Neuronal stem cell (in vitro differentiated cells): ENCODE results near the gene PMIS2.

Source experiments
- DNase-seq: peaks from one replicate; pipeline ENCODE4 v3.0.0-alpha.2; 2013; ENCODE audit warnings: low spot score
- H2AFZ ChIP-seq: one replicate; pipeline ENCODE4 v1.6.1; 2013; ENCODE audit warnings: mild to moderate bottlenecking, low read length, inconsistent platforms
- H2AK5ac ChIP-seq: 2 replicates; pipeline ENCODE4 v1.6.1; 2013; ENCODE audit warnings: low read depth, mild to moderate bottlenecking, inconsistent platforms, low read length, moderate library complexity, mixed read lengths
- H2BK120ac ChIP-seq: 2 replicates; pipeline ENCODE4 v1.6.1; 2013; ENCODE audit warnings: low read depth, mild to moderate bottlenecking, inconsistent platforms, low read length, moderate library complexity, mixed read lengths
- H2BK12ac ChIP-seq: one replicate; pipeline ENCODE4 v1.6.1; 2013; ENCODE audit warnings: low read length, inconsistent platforms
- H2BK15ac ChIP-seq: 2 replicates; pipeline ENCODE4 v1.6.1; 2013; ENCODE audit warnings: mild to moderate bottlenecking, low read length, inconsistent platforms, mixed read lengths
- H2BK5ac ChIP-seq: one replicate; pipeline ENCODE4 v1.6.1; 2013; ENCODE audit warnings: inconsistent platforms, mild to moderate bottlenecking, low read length, moderate library complexity
- H3K14ac ChIP-seq: one replicate; pipeline ENCODE4 v1.6.1; 2013; ENCODE audit warnings: low read length, inconsistent platforms
- H3K18ac ChIP-seq: 2 replicates; pipeline ENCODE4 v1.6.1; 2013; ENCODE audit warnings: low read length, inconsistent platforms
- H3K23ac ChIP-seq: 2 replicates; pipeline ENCODE4 v1.6.1; 2013; ENCODE audit warnings: low read depth, mild to moderate bottlenecking, mixed read lengths, low read length, inconsistent platforms; ENCODE audit not compliant: poor library complexity
- H3K27ac ChIP-seq: replicated peaks from 3 replicates; pipeline ENCODE4 v1.5.1; 2013; ENCODE audit warnings: low read length, inconsistent platforms
- H3K27me3 ChIP-seq, 3 experiments: 2 replicates each; pipeline ENCODE4 v1.6.1; 2013; ENCODE audit warnings: low read length in 3 of 3, mild to moderate bottlenecking in 2 of 3, inconsistent platforms in 1 of 3, low read depth in 1 of 3, mixed read lengths in 1 of 3, moderate library complexity in 1 of 3; ENCODE audit not compliant: control insufficient read depth in 3 of 3, insufficient read depth in 3 of 3
- H3K36me3 ChIP-seq, 2 donors: replicated peaks in 1 of 2; 2 replicates each; pipeline ENCODE4 v1.6.1; 2013; ENCODE audit warnings: low read length in 2 of 2; ENCODE audit not compliant: control insufficient read depth in 2 of 2, insufficient read depth in 2 of 2
- H3K4ac ChIP-seq: 2 replicates; pipeline ENCODE4 v1.6.1; 2013; ENCODE audit warnings: inconsistent platforms, mild to moderate bottlenecking, low read length, moderate library complexity
- H3K4me1 ChIP-seq, 2 donors: 1 replicate in 1 of 2; 2 replicates in 1 of 2; pipeline ENCODE4 v1.6.1; 2013; ENCODE audit warnings: low read length in 2 of 2, low read depth in 1 of 2; ENCODE audit not compliant: control insufficient read depth in 2 of 2, insufficient read depth in 1 of 2
- H3K4me2 ChIP-seq: one replicate; pipeline ENCODE4 v1.6.1; 2013; ENCODE audit warnings: mild to moderate bottlenecking, low read length, inconsistent platforms; ENCODE audit not compliant: insufficient read depth, poor library complexity, severe bottlenecking
- H3K4me3 ChIP-seq, 2 donors: 2 replicates each; pipeline ENCODE4 v1.5.1; 2013; ENCODE audit warnings: low read length in 2 of 2, mild to moderate bottlenecking in 2 of 2, inconsistent platforms in 1 of 2, moderate library complexity in 1 of 2
- H3K79me1 ChIP-seq: one replicate; pipeline ENCODE4 v1.6.1; 2013; ENCODE audit warnings: low read depth, mild to moderate bottlenecking, inconsistent platforms, low read length, moderate library complexity
- H3K9ac ChIP-seq: one replicate; pipeline ENCODE4 v1.6.1; 2013; ENCODE audit warnings: mild to moderate bottlenecking, low read depth, low read length, inconsistent platforms; ENCODE audit not compliant: poor library complexity
- H3K9me3 ChIP-seq, 2 donors: replicated peaks in 1 of 2; 2 replicates each; pipeline versions ENCODE3 to v1.6.1; 2013; ENCODE audit warnings: low read length in 2 of 2, mild to moderate bottlenecking in 2 of 2, inconsistent platforms in 1 of 2, low read depth in 1 of 2, mixed read lengths in 1 of 2, moderate library complexity in 1 of 2; ENCODE audit not compliant: control insufficient read depth in 2 of 2, insufficient read depth in 1 of 2
- H4K8ac ChIP-seq: one replicate; pipeline ENCODE4 v1.6.1; 2013; ENCODE audit warnings: low read depth, mild to moderate bottlenecking, inconsistent platforms, low read length, moderate library complexity
- H4K91ac ChIP-seq: one replicate; pipeline ENCODE4 v1.6.1; 2013; ENCODE audit warnings: low read length, low read depth, mild to moderate bottlenecking, inconsistent platforms; ENCODE audit not compliant: poor library complexity
- WGBS, 2 donors: extraction: QIAGEN DNeasy Blood & Tissue Kit; methylation state at CpG; one replicate each; pipeline ENCODE4 v1.1.7; 2013; ENCODE audit warnings: missing lambda C conversion rate in 2 of 2, mixed read lengths in 1 of 2; ENCODE audit not compliant: insufficient read length in 2 of 2, insufficient replicate concordance in 1 of 2; ENCODE audit errors: extremely low coverage in 2 of 2; 5-methylcytosine and 5-hydroxymethylcytosine counted together

PMIS2 gene

GRCh38 chr19:35545001-35545854 lies 40.7 kb upstream of the PMIS2 start, which contains the start of gene TMEM147:
Gene TMEM147, plus strand, starts transcription at chr19:35545626. Its CDS starts 114 bp downstream, at chr19:35545740.
- Histone ChIP-seq H3K4me3 (peak within 1 kb of the TSS; percentile 71 to 97), H2BK5ac (peak within 1 kb of the TSS; percentile 89), H2BK12ac (no peak within 1 kb of the TSS), H3K9ac (peak within 1 kb of the TSS; percentile 95), H3K18ac (peak within 1 kb of the TSS; percentile 92), H3K4ac (no peak within 1 kb of the TSS), H2AFZ (peak within 1 kb of the TSS; percentile 98), H3K36me3 (peaks cover 18 to 50% of the 10 kb centered on the region in 2 donors), H3K23ac (peak within 1 kb of the TSS; percentile 82), H2AK5ac (peak within 1 kb of the TSS; percentile 4), H3K14ac (peak within 1 kb of the TSS; percentile 59), H2BK120ac (peak within 1 kb of the TSS; percentile 84), H3K4me1 (peaks cover 5 to 8% of the 10 kb centered on the region in 2 donors), H4K8ac (no peak within 1 kb of the TSS), H3K27ac (no peak within 1 kb of the TSS), H2BK15ac (no peak within 1 kb of the TSS), H4K91ac (no peak within 1 kb of the TSS), H3K4me2 (peak within 1 kb of the TSS; percentile 69), H3K79me1 (peaks cover 7% of the 10 kb centered on the region), H3K9me3 (peaks cover 0 to 2% of the 10 kb centered on the region in 2 donors), H3K27me3 (no peaks in the 10 kb centered on the region)
- DNase-seq: peak; percentile 81
- no CpG with 5 or more reads among the region's 85 CpGs for WGBS, 2 donors

DNA sequence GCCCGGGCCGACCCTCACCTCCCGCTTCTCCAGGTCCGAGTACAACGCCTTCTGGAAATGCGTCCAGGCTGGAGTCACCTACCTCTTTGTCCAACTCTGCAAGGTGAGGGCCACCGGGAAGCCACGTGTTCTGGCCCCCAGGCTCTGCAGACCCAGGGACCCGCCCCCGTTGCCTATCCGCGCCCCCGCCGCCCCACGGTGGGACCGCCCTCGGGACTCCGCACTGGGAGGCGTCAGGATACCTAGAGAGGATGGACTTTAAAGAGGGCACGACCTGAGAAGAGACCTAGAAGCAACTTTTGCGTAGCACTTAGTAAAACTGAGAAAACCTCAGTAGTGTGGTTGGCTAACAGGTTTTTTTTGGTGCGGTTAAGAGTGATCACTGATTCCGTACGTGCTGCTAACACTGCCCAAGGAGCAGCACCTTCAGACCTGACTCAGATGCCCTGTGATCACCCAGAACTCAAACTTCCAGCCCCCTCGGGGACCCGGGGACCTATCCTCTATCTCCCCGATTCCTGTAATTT lies 40.1 kb upstream of the PMIS2 start:
- H3K9ac ChIP-seq: peak overlapping the region; percentile 95
- H3K27ac ChIP-seq: no peak overlapping the region
- H3K18ac ChIP-seq: peak overlapping the region; percentile 88
- H2BK5ac ChIP-seq: peak overlapping the region; percentile 89
- no peak overlapping the region for H4K8ac ChIP-seq
- no peak overlapping the region for H4K91ac ChIP-seq
- H3K4me3 ChIP-seq: peak overlapping the region; percentile 71 to 97
- H2BK15ac ChIP-seq: no peak overlapping the region
- H3K4me1 ChIP-seq: peaks cover 5 to 8% of the 10 kb centered on the region in 2 donors
- no peaks in the 10 kb centered on the region for H3K27me3 ChIP-seq
- H2BK12ac ChIP-seq: no peak overlapping the region
- no peak overlapping the region for H2AK5ac ChIP-seq
- H3K23ac ChIP-seq: peak overlapping the region; percentile 82
- H3K36me3 ChIP-seq: peaks cover 21 to 45% of the 10 kb centered on the region in 2 donors
- H3K4ac ChIP-seq: no peak overlapping the region
- H3K4me2 ChIP-seq: peak overlapping the region; percentile 69
- H2AFZ ChIP-seq: peak overlapping the region; percentile 98
- peaks cover 0 to 2% of the 10 kb centered on the region in 2 donors for H3K9me3 ChIP-seq
- no peak for DNase-seq
- WGBS, 2 donors: no CpG with 5 or more reads among the region's 27 CpGs
- peak overlapping the region; percentile 59 for H3K14ac ChIP-seq
- H2BK120ac ChIP-seq: no peak overlapping the region
- H3K79me1 ChIP-seq: peaks cover 7% of the 10 kb centered on the region

GRCh38 chr19:35546532-35546931 lies 39.4 kb upstream of the PMIS2 start:
- no peak overlapping the region for H4K91ac ChIP-seq
- WGBS, 2 donors: no CpG with 5 or more reads among the region's 8 CpGs
- no peak overlapping the region for H3K27ac ChIP-seq
- no peak for DNase-seq
- H3K4me1 ChIP-seq: peaks cover 5 to 8% of the 10 kb centered on the region in 2 donors
- no peak overlapping the region for H3K23ac ChIP-seq
- H3K9ac ChIP-seq: peak overlapping the region; percentile 53
- no peak overlapping the region for H2AFZ ChIP-seq
- peaks cover 7% of the 10 kb centered on the region for H3K79me1 ChIP-seq
- no peak overlapping the region for H3K14ac ChIP-seq
- H3K4me3 ChIP-seq: peak overlapping the region in 1 of 2 donors; percentile 71
- H2BK12ac ChIP-seq: no peak overlapping the region
- no peak overlapping the region for H2BK15ac ChIP-seq
- H2BK5ac ChIP-seq: no peak overlapping the region
- peak overlapping the region; percentile 69 for H3K4me2 ChIP-seq
- H3K4ac ChIP-seq: no peak overlapping the region
- H4K8ac ChIP-seq: no peak overlapping the region
- H3K18ac ChIP-seq: no peak overlapping the region
- H2AK5ac ChIP-seq: no peak overlapping the region
- no peaks in the 10 kb centered on the region for H3K27me3 ChIP-seq
- H3K9me3 ChIP-seq: peaks cover 0 to 2% of the 10 kb centered on the region in 2 donors
- H2BK120ac ChIP-seq: no peak overlapping the region
- H3K36me3 ChIP-seq: peaks cover 21 to 45% of the 10 kb centered on the region in 2 donors

DNA sequence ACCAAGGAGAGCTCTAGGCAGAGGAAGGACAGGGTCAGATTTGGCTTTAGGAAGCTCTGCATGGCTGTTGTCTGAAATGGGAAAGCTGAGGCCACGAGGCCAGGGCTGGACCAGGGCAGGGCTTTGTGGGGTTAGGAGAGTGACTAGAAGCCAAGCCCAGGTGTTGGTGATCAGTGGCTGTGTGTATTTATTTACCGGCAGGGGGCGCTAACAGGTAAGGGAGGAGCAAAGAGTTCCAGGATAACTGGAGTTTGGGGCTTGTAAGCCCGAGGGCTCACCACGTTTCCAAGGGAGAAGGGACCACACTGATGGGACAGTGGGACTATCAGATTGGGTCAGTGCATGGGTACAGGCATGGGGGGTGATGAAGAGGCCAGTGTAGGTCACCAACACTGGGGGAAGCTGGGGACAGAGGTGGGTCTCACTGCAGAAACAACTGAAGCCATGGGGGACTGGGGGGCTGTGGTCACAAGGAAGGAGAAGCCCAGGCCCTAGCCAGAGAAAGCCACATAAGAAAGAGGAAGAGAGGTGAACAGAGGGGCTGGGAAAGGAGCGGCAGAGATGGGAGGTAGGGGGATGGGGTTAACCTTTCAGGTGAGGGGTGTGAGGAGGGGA lies 36.7 kb upstream of the PMIS2 start:
- Histone ChIP-seq H2BK5ac (no peak overlapping the region), H4K91ac (no peak overlapping the region), H3K4ac (no peak overlapping the region), H3K23ac (no peak overlapping the region), H3K27me3 (peaks cover 0 to 2% (median 0%) of the 10 kb centered on the region in 3 experiments), H2BK12ac (no peak overlapping the region), H3K79me1 (peaks cover 4% of the 10 kb centered on the region), H3K9ac (no peak overlapping the region), H2AK5ac (no peak overlapping the region), H3K9me3 (no peaks in the 10 kb centered on the region), H3K18ac (no peak overlapping the region), H4K8ac (peak overlapping the region; percentile 83), H3K14ac (no peak overlapping the region), H2AFZ (no peak overlapping the region), H2BK120ac (no peak overlapping the region), H3K4me2 (no peak overlapping the region), H3K4me1 (peaks cover 5 to 8% of the 10 kb centered on the region in 2 donors), H3K4me3 (no peak overlapping the region), H3K36me3 (peaks cover 12 to 27% of the 10 kb centered on the region in 2 donors), H2BK15ac (no peak overlapping the region), H3K27ac (no peak overlapping the region)
- peak; percentile 80 for DNase-seq
- WGBS, 2 donors: no CpG with 5 or more reads among the region's 6 CpGs
